HG03457 (cell line): ENCODE data around the gene TFB1M.
"Not testable (repeated sequence)": the region's sequence is repeated elsewhere in the genome, so short reads cannot be mapped to it uniquely, and the experiment has no call there.

Source experiments
- ATAC-seq: cut with Tn5 transposase; IDR thresholded peaks from one replicate; pipeline ENCODE4 v1.9.1; 2021; ENCODE audit warnings: moderate number of reproducible peaks; ENCODE audit not compliant: unreplicated experiment

The TFB1M gene

GRCh38 chr6:155303361-155303870, 10.9 kb downstream of the TFB1M start:
- no peak for ATAC-seq

- no peak for ATAC-seq
These were observed 12.4 kb downstream of the TFB1M start for GRCh38 chr6:155301867-155302266.

- ATAC-seq: no peak
These were observed 16.6 kb downstream of the TFB1M start for GRCh38 chr6:155297669-155298068.

GRCh38 chr6:155292711-155293110, 21.6 kb downstream of the TFB1M start:
- no peak for ATAC-seq

GRCh38 chr6:155291291-155291690, 23.0 kb downstream of the TFB1M start:
- ATAC-seq: no peak

GRCh38 chr6:155290491-155290890, 23.8 kb downstream of the TFB1M start:
- no peak for ATAC-seq

GRCh38 chr6:155287762-155288161, 26.5 kb downstream of the TFB1M start:
- ATAC-seq: no peak

- ATAC-seq: no peak
These were observed 29.5 kb downstream of the TFB1M start for GRCh38 chr6:155284775-155285174.

GRCh38 chr6:155278319-155279049, 35.8 kb downstream of the TFB1M start:
- ATAC-seq: no peak

- ATAC-seq: no peak
These were observed 37.6 kb downstream of the TFB1M start for GRCh38 chr6:155276638-155277037.

- no peak for ATAC-seq
These were observed 38.3 kb downstream of the TFB1M start for GRCh38 chr6:155275808-155276480.

- no peak for ATAC-seq
These were observed 39.8 kb downstream of the TFB1M start for GRCh38 chr6:155274533-155274932.

GRCh38 chr6:155274106-155274505, 40.2 kb downstream of the TFB1M start:
- no peak for ATAC-seq

- no peak for ATAC-seq
These were observed 40.9 kb downstream of the TFB1M start for GRCh38 chr6:155273431-155273830.

GRCh38 chr6:155272353-155273232, 41.7 kb downstream of the TFB1M start:
- no peak for ATAC-seq

GRCh38 chr6:155271145-155271544, 43.1 kb downstream of the TFB1M start:
- ATAC-seq: no peak

GRCh38 chr6:155270561-155271091, 43.7 kb downstream of the TFB1M start:
- ATAC-seq: no peak

- no peak for ATAC-seq
These were observed 44.5 kb downstream of the TFB1M start for GRCh38 chr6:155269765-155270164.

- not testable (repeated sequence) for ATAC-seq
These were observed 46.0 kb downstream of the TFB1M start for GRCh38 chr6:155268088-155268867.

GRCh38 chr6:155267411-155267810, 46.9 kb downstream of the TFB1M start:
- ATAC-seq: no peak
